HG03558 (cell line): ENCODE results near the gene SLC35F4.

Experiments
- ATAC-seq: cut with Tn5 transposase; IDR thresholded peaks from one replicate; pipeline ENCODE4 v1.9.1; 2021; ENCODE audit warnings: moderate number of reproducible peaks; ENCODE audit not compliant: unreplicated experiment; ENCODE audit errors: extremely low read depth

The SLC35F4 gene

DNA sequence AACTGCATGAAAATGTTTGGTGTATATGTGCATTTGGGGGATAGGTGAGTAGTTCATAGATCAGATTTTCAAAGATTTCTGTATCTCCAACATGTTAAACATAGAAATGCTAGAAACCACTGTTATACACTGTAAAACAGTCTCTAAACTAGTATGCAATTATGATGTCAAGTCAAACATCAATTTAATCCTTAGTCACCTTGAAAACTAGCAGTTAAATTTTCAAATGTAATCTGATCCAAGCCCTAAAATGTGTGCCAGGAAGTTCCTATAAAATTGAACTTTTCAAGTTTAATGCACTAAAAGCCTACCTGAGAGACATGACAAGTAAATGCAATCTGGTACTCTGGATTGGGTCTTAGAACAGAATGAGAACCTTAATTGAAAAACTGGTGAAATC lies 14.5 kb downstream of the SLC35F4 start:
- ATAC-seq: no peak

- no peak for ATAC-seq
Observed at GRCh38 chr14:57848786-57849185, 17.1 kb downstream of the SLC35F4 start.

DNA sequence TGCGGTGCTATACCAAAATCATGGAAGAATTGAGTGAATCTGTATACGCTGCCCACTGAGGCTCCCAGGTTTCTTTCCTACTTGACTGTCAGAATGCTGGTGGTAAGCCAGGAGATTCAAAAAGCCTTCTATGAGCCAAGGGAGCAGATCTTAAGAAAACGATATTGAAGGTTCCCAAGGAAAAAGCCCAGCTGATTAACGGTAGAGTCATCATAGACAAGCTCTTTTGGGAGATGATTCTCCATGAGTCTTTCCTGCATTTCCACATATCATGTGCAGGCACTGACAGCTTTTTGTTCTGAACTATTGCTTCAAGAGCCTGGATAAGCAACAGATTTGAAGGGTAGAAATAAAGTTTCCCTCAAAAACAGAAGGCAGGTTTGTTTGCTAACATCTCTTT lies 17.5 kb downstream of the SLC35F4 start:
- ATAC-seq: no peak

- ATAC-seq: no peak
Observed at GRCh38 chr14:57847706-57848105, 18.2 kb downstream of the SLC35F4 start.

- no peak for ATAC-seq
Observed at GRCh38 chr14:57847096-57847495, 18.8 kb downstream of the SLC35F4 start.

DNA sequence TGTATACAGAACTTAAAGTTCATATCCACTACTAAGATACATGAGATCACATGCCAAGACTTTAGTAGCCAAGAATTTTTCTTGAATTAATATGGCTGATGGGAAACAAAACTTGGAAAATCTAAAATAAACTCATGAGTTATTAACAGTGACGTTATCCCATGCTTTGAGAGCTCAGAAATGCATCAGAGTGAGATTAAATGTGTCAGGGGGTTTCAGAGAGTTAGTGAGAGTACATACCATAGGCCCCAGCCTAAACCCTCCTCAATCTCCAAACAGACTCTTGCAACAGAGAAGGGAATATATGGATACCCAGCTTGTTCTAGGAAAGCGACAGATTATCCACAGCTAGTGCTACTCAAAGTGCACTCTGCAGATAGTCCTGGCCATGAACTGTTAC lies 19.3 kb downstream of the SLC35F4 start:
- ATAC-seq: no peak

- ATAC-seq: no peak
Observed at GRCh38 chr14:57845802-57846531, 19.9 kb downstream of the SLC35F4 start.

- ATAC-seq: no peak
Observed at GRCh38 chr14:57845316-57845715, 20.6 kb downstream of the SLC35F4 start.

- no peak for ATAC-seq
Observed at GRCh38 chr14:57837267-57837666, 28.6 kb downstream of the SLC35F4 start.

DNA sequence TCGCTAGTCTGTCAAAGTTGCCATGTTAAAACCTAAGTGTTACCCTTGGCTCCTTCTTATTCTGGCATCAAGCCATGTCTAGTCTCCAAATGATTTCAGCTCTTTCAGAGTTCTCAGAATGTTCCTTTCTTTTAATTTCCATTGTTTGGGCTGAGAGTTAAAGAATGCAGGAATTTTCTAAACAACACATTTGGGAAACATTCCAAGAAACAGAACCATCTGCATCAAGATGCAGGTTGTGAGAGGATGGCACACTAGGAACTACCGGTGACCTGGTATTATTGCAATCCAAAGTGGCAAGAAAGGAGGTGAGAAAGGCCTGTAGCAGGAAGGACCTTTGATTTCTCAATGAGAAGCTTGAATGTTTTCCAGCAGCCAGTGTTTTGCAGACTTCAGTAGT lies 30.1 kb downstream of the SLC35F4 start:
- no peak for ATAC-seq

- ATAC-seq: no peak
Observed at GRCh38 chr14:57834961-57835360, 30.9 kb downstream of the SLC35F4 start.

GRCh38 chr14:57834001-57834598 lies 31.8 kb downstream of the SLC35F4 start:
- no peak for ATAC-seq

DNA sequence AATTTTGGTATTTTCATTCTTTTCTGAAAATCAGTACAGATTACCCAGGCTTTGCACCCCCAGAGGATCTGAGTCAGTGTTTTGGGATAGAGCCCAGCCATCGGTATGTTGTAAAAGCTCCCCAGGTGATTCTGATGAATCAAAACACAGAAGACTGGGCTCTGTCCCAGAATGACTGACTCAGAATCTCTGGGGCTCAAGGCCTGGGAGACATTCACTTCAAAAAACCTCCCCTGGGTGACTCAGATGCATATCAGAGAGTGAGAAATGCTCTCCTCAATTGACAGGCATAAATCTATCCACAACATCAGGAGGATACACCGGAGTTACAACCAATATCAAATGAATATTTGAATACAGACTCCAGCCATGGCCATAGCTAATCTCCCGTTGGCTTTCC lies 32.6 kb downstream of the SLC35F4 start:
- no peak for ATAC-seq

DNA sequence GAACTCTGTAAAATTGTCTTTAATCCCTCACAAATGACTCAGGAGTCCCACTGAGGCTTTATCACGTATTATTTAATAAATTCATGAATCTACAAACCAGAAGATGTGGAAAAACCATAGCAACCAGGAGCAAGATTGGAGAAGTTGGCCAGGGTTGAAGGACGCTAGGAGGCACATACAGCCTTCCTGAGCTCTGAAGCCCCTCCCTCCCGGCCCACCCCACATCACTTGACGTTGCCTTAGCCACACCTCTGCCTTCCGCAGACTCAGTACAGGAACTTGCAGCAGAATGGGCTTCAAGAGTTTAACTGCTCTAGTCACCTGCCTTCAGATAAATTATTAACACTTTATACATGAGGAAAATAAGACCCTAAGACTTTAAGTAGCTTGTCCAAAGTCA lies 33.9 kb downstream of the SLC35F4 start:
- ATAC-seq: no peak

DNA sequence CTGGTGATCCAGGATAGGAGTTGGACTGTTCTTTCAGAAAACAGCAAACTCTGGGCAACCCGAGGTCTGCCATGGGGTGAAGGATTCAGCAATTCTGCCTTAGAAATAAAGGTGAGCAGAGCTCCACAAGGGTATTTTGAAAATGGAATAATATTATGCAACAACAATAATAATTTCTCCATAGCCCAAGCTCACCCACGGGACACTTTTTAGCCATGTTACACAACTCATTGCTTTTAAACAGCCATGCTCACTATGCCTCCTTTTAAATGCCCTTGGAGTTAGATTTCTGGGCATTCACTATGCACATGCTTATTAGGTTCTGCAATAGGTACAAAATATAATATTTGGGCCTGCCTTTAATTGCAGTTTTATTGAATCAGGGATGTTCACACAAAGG lies 37.2 kb downstream of the SLC35F4 start:
- no peak for ATAC-seq

GRCh38 chr14:57823015-57823660 lies 42.8 kb downstream of the SLC35F4 start:
- no peak for ATAC-seq

- ATAC-seq: no peak
Observed at GRCh38 chr14:57822081-57822480, 43.8 kb downstream of the SLC35F4 start.

DNA sequence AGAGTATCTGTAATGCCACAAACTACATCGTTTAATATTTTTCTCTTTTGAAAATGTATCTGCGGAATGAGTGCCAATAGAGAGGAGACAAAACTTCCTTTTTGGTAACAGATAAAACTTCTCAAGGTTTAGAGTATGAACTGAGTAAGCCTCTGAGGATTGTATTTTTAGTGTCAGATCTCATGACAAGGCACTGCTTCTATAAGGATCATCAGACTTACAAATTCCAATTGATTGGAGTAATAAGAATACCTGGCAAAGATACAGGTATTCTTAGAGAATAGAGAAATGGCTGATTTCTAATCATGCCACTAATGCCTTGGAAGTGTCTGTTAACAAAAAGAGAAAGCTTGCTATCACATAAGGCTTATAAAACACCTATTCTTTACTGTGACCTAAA lies 45.3 kb downstream of the SLC35F4 start:
- no peak for ATAC-seq

DNA sequence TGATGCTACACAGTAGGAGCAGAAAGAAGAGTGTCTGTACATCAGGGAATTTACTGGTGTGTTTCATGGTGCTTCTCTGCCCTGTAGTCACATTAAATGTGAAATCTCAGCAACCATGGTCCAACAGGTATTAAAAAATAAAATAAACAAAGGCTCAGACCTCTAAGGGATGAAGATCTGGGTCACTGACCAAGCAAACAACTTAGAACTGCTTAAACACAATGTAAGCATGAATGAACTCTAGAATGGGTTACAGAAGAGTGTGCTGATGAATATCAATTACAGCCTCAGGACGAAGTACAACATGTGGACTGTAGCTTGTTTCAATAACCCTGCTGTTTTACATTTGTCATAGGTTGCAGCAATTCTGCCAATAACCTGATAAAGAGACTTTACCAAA lies 47.4 kb downstream of the SLC35F4 start:
- no peak for ATAC-seq

GRCh38 chr14:57816568-57817284 lies 49.2 kb downstream of the SLC35F4 start:
- peak; percentile 94 for ATAC-seq

DNA sequence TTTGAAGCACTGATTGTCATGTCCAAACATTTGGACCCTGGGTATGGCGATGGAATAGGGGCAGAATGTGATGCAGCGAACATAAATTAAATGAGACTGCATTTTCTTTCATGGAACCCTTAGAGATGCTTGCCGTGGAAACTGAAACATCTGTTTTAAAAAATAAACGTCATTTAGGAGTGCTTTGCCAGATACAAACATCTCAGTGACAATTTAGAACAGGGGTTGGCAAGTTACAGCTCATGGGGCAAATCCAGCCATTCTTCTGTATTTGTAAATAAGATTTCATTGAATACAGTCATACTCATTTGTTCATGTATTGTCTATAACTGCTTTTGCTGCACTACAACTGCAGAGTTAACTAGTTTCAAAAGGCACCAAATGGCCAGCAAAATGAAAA lies 51.2 kb downstream of the SLC35F4 start:
- no peak for ATAC-seq
